ENCODE measurements around the gene ASTN2. TPM values are rescaled to one million over a fixed set of nuclear protein-coding genes. Genes with fewer than 3 reads are reported as not detected.

The ASTN2 gene
- total RNA-seq, 1 donor, result 5.6 TPM

GRCh38 chr9:117307701-117308100 lies 107.2 kb downstream of the ASTN2 start:
- H3K4me3 ChIP-seq (ENCODE audit: low read depth, low read length), result no peak overlapping the region
- DNase-seq (ENCODE audit: low read depth), result no peak
- TF ChIP-seq, protein P1, sequence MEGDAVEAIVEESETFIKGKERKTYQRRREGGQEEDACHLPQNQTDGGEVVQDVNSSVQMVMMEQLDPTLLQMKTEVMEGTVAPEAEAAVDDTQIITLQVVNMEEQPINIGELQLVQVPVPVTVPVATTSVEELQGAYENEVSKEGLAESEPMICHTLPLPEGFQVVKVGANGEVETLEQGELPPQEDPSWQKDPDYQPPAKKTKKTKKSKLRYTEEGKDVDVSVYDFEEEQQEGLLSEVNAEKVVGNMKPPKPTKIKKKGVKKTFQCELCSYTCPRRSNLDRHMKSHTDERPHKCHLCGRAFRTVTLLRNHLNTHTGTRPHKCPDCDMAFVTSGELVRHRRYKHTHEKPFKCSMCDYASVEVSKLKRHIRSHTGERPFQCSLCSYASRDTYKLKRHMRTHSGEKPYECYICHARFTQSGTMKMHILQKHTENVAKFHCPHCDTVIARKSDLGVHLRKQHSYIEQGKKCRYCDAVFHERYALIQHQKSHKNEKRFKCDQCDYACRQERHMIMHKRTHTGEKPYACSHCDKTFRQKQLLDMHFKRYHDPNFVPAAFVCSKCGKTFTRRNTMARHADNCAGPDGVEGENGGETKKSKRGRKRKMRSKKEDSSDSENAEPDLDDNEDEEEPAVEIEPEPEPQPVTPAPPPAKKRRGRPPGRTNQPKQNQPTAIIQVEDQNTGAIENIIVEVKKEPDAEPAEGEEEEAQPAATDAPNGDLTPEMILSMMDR (IDR thresholded peaks at IDR 0.05; ENCODE audit: insufficient read depth, low read length), result no peak

DNA sequence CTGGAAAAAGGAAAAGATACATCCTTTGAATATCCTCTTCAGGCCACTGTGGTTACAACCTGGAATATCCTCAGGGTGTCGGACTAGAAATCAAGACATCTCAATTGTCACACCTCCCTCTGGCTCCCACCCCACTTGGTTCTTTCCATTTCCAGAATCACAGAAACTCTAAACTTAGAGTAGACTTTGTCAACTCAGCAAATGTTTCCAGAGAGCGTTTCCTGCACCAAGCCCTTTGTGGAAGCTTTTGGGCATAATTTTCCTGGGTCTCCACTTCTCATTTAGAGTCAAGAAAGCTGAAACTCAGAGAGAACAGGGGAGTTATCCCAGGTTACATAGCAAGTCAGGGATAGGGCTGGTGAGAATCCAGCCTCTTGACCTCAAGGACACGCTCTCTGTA lies 108.8 kb downstream of the ASTN2 start:
- no peak for DNase-seq (ENCODE audit: low read depth)
- TF ChIP-seq, protein P1 (IDR thresholded peaks at IDR 0.05; ENCODE audit: insufficient read depth, low read length), result no peak
- H3K4me3 ChIP-seq (ENCODE audit: low read depth, low read length), result no peak overlapping the region

DNA sequence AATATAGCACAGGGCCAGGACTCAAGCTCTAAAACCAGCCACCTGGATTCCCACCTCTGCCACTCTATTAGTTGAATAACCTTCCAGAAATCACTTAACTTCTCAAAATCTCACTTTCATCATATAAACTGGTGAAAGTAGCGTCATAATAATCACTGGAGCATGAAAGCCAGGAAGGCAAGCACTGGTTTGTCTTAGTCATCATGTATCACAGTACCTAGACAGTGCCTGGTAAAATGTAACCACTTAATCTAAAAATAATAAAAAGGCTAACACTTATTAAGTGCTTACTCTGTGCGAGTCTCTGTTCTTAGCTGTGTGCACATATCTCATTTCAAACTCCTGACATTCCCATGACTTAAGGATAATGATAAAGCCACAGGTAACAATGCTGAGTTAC lies 109.4 kb downstream of the ASTN2 start:
- no peak overlapping the region for H3K4me3 ChIP-seq (ENCODE audit: low read depth, low read length)
- TF ChIP-seq, protein P1 (IDR thresholded peaks at IDR 0.05; ENCODE audit: insufficient read depth, low read length), result no peak
- no peak for DNase-seq (ENCODE audit: low read depth)

DNA sequence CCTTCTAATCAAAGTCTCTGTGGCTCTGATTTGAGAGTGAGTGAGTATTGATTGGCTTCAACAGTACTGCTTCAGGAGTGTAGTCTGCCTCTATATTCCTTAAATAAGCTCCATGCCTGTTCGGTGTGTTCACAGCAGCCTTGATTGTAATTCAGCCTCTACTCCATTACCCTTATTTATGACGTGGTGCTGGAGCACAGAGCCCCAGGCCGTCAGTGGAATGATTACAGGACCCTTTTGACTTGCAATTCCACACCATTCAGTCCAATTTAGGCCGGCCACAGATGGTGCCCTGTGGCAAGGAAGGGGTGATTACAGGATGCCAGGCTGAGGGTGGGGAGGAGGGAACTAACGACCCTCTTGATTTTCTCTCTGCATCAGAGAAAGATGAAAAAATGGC lies 110.3 kb downstream of the ASTN2 start:
- no peak for DNase-seq (ENCODE audit: low read depth)
- TF ChIP-seq, protein P1 (IDR thresholded peaks at IDR 0.05; ENCODE audit: insufficient read depth, low read length), result no peak

DNA sequence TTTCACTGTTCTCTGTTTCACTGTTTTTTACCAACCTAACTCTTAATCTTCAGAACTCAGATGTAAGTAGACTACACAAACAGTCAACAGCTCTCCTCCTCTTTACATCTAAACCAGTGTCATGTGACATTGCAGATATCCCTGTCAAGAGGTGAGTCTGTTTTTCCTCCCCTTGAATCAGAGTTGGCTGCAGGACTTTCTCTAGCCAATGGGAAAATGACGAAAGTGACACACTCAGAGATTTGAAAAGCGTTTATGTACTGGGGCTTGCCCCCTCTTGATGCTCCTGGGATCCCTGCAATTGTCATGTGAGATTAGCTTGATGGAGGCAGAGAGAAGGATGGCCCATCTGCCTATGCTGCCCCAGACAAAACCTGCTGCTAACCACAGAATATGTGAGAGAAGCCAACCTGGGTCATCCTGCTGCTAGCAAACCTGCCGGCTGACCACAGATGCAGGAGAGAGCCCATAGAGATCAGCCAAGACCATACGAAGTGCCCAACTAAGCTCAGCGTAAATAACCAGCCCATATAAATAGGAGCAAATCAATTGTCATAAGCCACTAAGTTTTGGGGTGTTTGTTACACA lies 111.1 kb downstream of the ASTN2 start:
- DNase-seq (ENCODE audit: low read depth), result no peak
- no peak overlapping the region for H3K4me3 ChIP-seq (ENCODE audit: low read depth, low read length)
- TF ChIP-seq, protein P1 (IDR thresholded peaks at IDR 0.05; ENCODE audit: insufficient read depth, low read length), result no peak

More for the DNA sequence above, 110.3 kb downstream of the ASTN2 start:
- no peak overlapping the region for H3K4me3 ChIP-seq (ENCODE audit: low read depth, low read length)

GRCh38 chr9:117302487-117302886 lies 112.4 kb downstream of the ASTN2 start:
- no peak overlapping the region for H3K4me3 ChIP-seq (ENCODE audit: low read depth, low read length)
- DNase-seq (ENCODE audit: low read depth), result no peak
- TF ChIP-seq, protein P1 (IDR thresholded peaks at IDR 0.05; ENCODE audit: insufficient read depth, low read length), result no peak

Data from fibroblast of the aortic adventitia (primary cell).